NT2/D1 (cell line): ENCODE results near the gene FUNDC2.

Experiments
- SUZ12 ChIP-seq: IDR thresholded peaks from 2 replicates; pipeline ENCODE4 v1.6.1; 2011; ENCODE audit not compliant: insufficient read length, insufficient read depth; ENCODE audit errors: extremely low read depth
- YY1 ChIP-seq: IDR thresholded peaks from 2 replicates; pipeline ENCODE4 v1.6.1; 2011; ENCODE audit not compliant: insufficient read length, insufficient read depth
- ZNF274 ChIP-seq: IDR thresholded peaks from 2 replicates; pipeline ENCODE4 v1.6.1; 2011; ENCODE audit warnings: mild to moderate bottlenecking, low read depth, low read length

GRCh38 chrX:155046129-155046810 lies 19.6 kb downstream of the FUNDC2 start:
- TF ChIP-seq YY1: no peak
- no peak for TF ChIP-seq ZNF274
- TF ChIP-seq SUZ12: no peak
